Measurements from ENCODE around the gene LRRC2.
A peak's percentile ranks its signal among the peaks of the same experiment; 100 is the strongest.

The LRRC2 gene

GRCh38 chr3:46479696-46480095 lies 86.4 kb downstream of the LRRC2 start:
- no peak overlapping the region for H3K27ac ChIP-seq (replicated peaks)
- TF ChIP-seq GABPA (IDR thresholded peaks at IDR 0.05; ENCODE audit: low read depth) (no peak), SPI1 (IDR thresholded peaks at IDR 0.05; ENCODE audit: borderline replicate concordance, low read depth) (no peak), POLR2AphosphoS5 (IDR thresholded peaks at IDR 0.05; ENCODE audit: low read depth) (no peak), REST (IDR thresholded peaks at IDR 0.05; ENCODE audit: insufficient replicate concordance, low read depth) (no peak)
- TF ChIP-seq, protein P1, sequence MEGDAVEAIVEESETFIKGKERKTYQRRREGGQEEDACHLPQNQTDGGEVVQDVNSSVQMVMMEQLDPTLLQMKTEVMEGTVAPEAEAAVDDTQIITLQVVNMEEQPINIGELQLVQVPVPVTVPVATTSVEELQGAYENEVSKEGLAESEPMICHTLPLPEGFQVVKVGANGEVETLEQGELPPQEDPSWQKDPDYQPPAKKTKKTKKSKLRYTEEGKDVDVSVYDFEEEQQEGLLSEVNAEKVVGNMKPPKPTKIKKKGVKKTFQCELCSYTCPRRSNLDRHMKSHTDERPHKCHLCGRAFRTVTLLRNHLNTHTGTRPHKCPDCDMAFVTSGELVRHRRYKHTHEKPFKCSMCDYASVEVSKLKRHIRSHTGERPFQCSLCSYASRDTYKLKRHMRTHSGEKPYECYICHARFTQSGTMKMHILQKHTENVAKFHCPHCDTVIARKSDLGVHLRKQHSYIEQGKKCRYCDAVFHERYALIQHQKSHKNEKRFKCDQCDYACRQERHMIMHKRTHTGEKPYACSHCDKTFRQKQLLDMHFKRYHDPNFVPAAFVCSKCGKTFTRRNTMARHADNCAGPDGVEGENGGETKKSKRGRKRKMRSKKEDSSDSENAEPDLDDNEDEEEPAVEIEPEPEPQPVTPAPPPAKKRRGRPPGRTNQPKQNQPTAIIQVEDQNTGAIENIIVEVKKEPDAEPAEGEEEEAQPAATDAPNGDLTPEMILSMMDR (IDR thresholded peaks at IDR 0.05; ENCODE audit: insufficient read depth, low read length), result no peak
- no peak for DNase-seq (ENCODE audit: low read depth in 1 of 2, low spot score in 1 of 2)
- no peaks in the 10 kb centered on the region for H3K27me3 ChIP-seq (ENCODE audit: insufficient read depth, poor library complexity, severe bottlenecking)
- H3K4me3 ChIP-seq (replicated peaks; ENCODE audit: insufficient read depth, low read length), result no peak overlapping the region

GRCh38 chr3:46479021-46479420 lies 87.1 kb downstream of the LRRC2 start:
- Histone ChIP-seq H3K4me3 (replicated peaks; ENCODE audit: insufficient read depth, low read length) (no peak overlapping the region), H3K27me3 (ENCODE audit: insufficient read depth, poor library complexity, severe bottlenecking) (no peaks in the 10 kb centered on the region), H3K27ac (replicated peaks) (peak overlapping the region; percentile 39)
- DNase-seq (ENCODE audit: low read depth in 1 of 2, low spot score in 1 of 2), result no peak
- TF ChIP-seq GABPA (IDR thresholded peaks at IDR 0.05; ENCODE audit: low read depth) (no peak), POLR2AphosphoS5 (IDR thresholded peaks at IDR 0.05; ENCODE audit: low read depth) (no peak), SPI1 (IDR thresholded peaks at IDR 0.05; ENCODE audit: borderline replicate concordance, low read depth) (no peak), REST (IDR thresholded peaks at IDR 0.05; ENCODE audit: insufficient replicate concordance, low read depth) (no peak)
- TF ChIP-seq, protein P1 (IDR thresholded peaks at IDR 0.05; ENCODE audit: insufficient read depth, low read length), result no peak

DNA sequence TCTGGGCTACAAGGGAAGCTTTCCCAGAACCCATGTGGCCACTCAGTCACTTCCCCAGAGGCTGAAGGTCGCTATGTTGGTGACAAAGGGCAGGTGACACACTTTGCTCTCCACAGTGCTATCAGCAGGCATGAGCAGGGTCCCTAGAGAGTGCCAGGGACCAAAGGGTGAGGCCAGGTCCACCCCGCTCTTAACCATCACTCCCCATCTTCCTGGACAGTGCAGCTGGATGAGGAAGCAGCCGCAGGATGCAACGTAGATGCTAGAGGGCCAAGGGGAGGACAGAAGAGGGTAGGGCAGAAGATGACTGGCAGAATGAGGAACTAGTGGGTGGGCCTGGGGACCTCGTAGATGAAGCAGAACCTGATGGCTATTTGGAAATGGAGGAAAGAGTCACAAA lies 87.8 kb downstream of the LRRC2 start:
- H3K27ac ChIP-seq (replicated peaks), result peak overlapping the region; percentile 65
- DNase-seq (ENCODE audit: low read depth in 1 of 2, low spot score in 1 of 2), result peak in 1 of 2 experiments; percentile 76
- H3K27me3 ChIP-seq (ENCODE audit: insufficient read depth, poor library complexity, severe bottlenecking), result no peaks in the 10 kb centered on the region
- H3K4me3 ChIP-seq (replicated peaks; ENCODE audit: insufficient read depth, low read length), result no peak overlapping the region
- TF ChIP-seq REST (IDR thresholded peaks at IDR 0.05; ENCODE audit: insufficient replicate concordance, low read depth), result no peak
- no peak for TF ChIP-seq GABPA (IDR thresholded peaks at IDR 0.05; ENCODE audit: low read depth)
- no peak for TF ChIP-seq POLR2AphosphoS5 (IDR thresholded peaks at IDR 0.05; ENCODE audit: low read depth)
- TF ChIP-seq, protein P1 (IDR thresholded peaks at IDR 0.05; ENCODE audit: insufficient read depth, low read length), result no peak
- no peak for TF ChIP-seq SPI1 (IDR thresholded peaks at IDR 0.05; ENCODE audit: borderline replicate concordance, low read depth)

All from HL-60 (cell line).